HEK293 (cell line): ENCODE measurements around the gene TRAF1.

Experiments used
- CTCF ChIA-PET: fragments of 350-600 bp; formaldehyde crosslinking; extraction: SDS; loops from one replicate; lab custom pipeline; 2021; ENCODE audit warnings: antibody characterized with exemption; lab: Yijun Ruan, JAX
- POLR2A ChIA-PET: fragments of 300-600 bp; formaldehyde crosslinking; extraction: SDS; loops from one replicate; lab custom pipeline; 2020; ENCODE audit warnings: antibody characterized with exemption, inconsistent platforms; lab: Yijun Ruan, JAX
- H3K27ac ChIP-seq: fragments of 200-500 bp; sonication (Bioruptor generic); 2 replicates; pipeline ENCODE4 v1.5.1; 2014; ENCODE audit warnings: low read depth, low read length, control low read depth, inconsistent platforms; ENCODE audit errors: extremely low read depth
- H3K36me3 ChIP-seq, 2 experiments: fragments of 200-500 bp in 1 of 2; sonication (Bioruptor generic) in 1 of 2; 1 replicate in 1 of 2; 2 replicates in 1 of 2; pipeline ENCODE4 v1.5.1; 2014 to 2017; ENCODE audit warnings: inconsistent platforms in 2 of 2, low read length in 2 of 2; ENCODE audit not compliant: control insufficient read depth in 2 of 2, insufficient read depth in 1 of 2
- H3K4me1 ChIP-seq: fragments of 200-500 bp; sonication (Bioruptor generic); 2 replicates; pipeline ENCODE4 v1.5.1; 2014; ENCODE audit warnings: mild to moderate bottlenecking, low read length, inconsistent platforms; ENCODE audit not compliant: control insufficient read depth, insufficient read depth
- H3K4me3 ChIP-seq: 2 replicates; pipeline ENCODE4 v1.5.1; 2011; ENCODE audit warnings: low read depth, mild to moderate bottlenecking, control low read depth, low read length, moderate library complexity
- H3K9me3 ChIP-seq: fragments of 200-500 bp; sonication (Bioruptor generic); 2 replicates; pipeline ENCODE4 v1.5.1; 2014; ENCODE audit warnings: low read depth, low read length, inconsistent platforms; ENCODE audit not compliant: control insufficient read depth, insufficient read depth
- RBAK ChIP-seq: fragments of 450-650 bp; formaldehyde crosslinking; IDR thresholded peaks from 2 replicates; pipeline ENCODE4 v1.5.1; 2016; ENCODE audit warnings: missing biosample characterization, missing genetic modification characterization
- YY1 ChIP-seq: fragments of 450-650 bp; formaldehyde crosslinking; IDR thresholded peaks from 2 replicates; pipeline ENCODE4 v1.5.1; 2018; ENCODE audit warnings: missing biosample characterization, missing genetic modification characterization
- ZFP3 ChIP-seq: fragments of 450-650 bp; formaldehyde crosslinking; IDR thresholded peaks from 2 replicates; pipeline ENCODE4 v1.5.1; 2016; ENCODE audit warnings: low read depth, missing biosample characterization, missing genetic modification characterization
- ZNF155 ChIP-seq: fragments of 450-650 bp; formaldehyde crosslinking; IDR thresholded peaks from 2 replicates; pipeline ENCODE4 v1.5.1; 2016; ENCODE audit warnings: missing biosample characterization, missing genetic modification characterization
- ZNF423 ChIP-seq: fragments of 450-650 bp; formaldehyde crosslinking; IDR thresholded peaks from 2 replicates; pipeline ENCODE4 v1.5.1; 2016; ENCODE audit warnings: missing biosample characterization, missing genetic modification characterization
- ZNF473 ChIP-seq: fragments of 450-650 bp; formaldehyde crosslinking; IDR thresholded peaks from 2 replicates; pipeline ENCODE4 v1.5.1; 2017; ENCODE audit warnings: missing biosample characterization, missing genetic modification characterization
- ZNF514 ChIP-seq: fragments of 450-650 bp; formaldehyde crosslinking; IDR thresholded peaks from 2 replicates; pipeline ENCODE4 v1.5.1; 2016; ENCODE audit warnings: missing biosample characterization, missing genetic modification characterization
- ZNF830 ChIP-seq: fragments of 450-650 bp; IDR thresholded peaks from 2 replicates; pipeline ENCODE4 v1.5.0; 2018; ENCODE audit warnings: missing biosample characterization, missing genetic modification characterization, low read depth, mild to moderate bottlenecking, moderate library complexity
- ZXDB ChIP-seq: fragments of 450-650 bp; formaldehyde crosslinking; IDR thresholded peaks from 2 replicates; pipeline ENCODE4 v1.5.1; 2016; ENCODE audit warnings: missing biosample characterization, missing genetic modification characterization

Gene TRAF1

GRCh38 chr9:120854596-120855327, 71.8 kb downstream of the TRAF1 start (continued):
- TF ChIP-seq RBAK (tag by site-specific recombination): no peak
- TF ChIP-seq ZNF473 (tag by site-specific recombination): no peak
- TF ChIP-seq ZFP3 (tag by site-specific recombination): no peak

DNA sequence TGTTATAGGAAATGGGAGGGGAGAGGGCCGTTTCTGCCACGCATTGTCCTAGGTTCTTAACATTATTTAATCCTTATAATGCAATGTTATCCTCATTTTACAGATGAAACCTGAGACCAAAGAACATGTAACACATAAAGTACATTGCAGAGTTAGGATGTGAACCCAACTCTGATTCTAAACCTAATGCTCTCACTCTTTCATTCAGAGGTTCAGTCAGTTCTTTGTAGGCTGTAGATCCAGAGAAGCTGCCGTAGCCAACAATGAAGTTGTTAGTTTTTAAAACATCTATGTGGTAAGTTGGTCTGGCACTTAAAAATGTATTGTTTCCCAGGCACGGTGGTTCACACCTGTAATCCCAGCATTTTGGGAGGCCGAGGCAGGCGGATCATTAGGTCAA, 73.4 kb downstream of the TRAF1 start:
- no peaks in the 10 kb centered on the region for H3K4me1 ChIP-seq
- H3K4me3 ChIP-seq: no peak overlapping the region
- H3K36me3 ChIP-seq: peaks cover 0 to 11% of the 10 kb centered on the region in 2 experiments; a peak in 1 of 3 replicates
- POLR2A ChIA-PET: interaction anchor here (0.6 kb wide), 1 partner anchor 60 kb away, joined by 3 read pairs; the partner anchor contains the start of gene FBXW2
- TF ChIP-seq ZNF830: no peak
- TF ChIP-seq ZNF423: no peak
- TF ChIP-seq ZXDB (tag by site-specific recombination): no peak
- no peak for TF ChIP-seq ZNF155 (tag by site-specific recombination)
- TF ChIP-seq YY1 (tag by site-specific recombination): no peak
- no peak for TF ChIP-seq ZNF473 (tag by site-specific recombination)
- no peak for TF ChIP-seq ZNF514 (tag by site-specific recombination)
- no peak overlapping the region for H3K27ac ChIP-seq
- CTCF ChIA-PET: interaction anchor here (0.7 to 1.5 kb wide), 2 partner anchors 8 to 10 kb away, joined by 3 read pairs; no protein-coding TSS in a partner anchor
- no peaks in the 10 kb centered on the region for H3K9me3 ChIP-seq
